ENCODE measurements around the gene PGLYRP4. TPM values are rescaled to one million over a fixed set of nuclear protein-coding genes. Genes with fewer than 3 reads are reported as not detected.

PGLYRP4 gene
- polyA plus RNA-seq, 2 of the 4 experiments (the other 2 are of a cell fraction) = not detected

GRCh38 chr1:153397051-153397923, 48.6 kb upstream of the PGLYRP4 start:
- Histone ChIP-seq H3K4me1 (no peaks in the 10 kb centered on the region), H3K9me3 (no peaks in the 10 kb centered on the region), H3K4me3 (no peak overlapping the region), H3K27ac (no peak overlapping the region), H3K4me2 (no peak overlapping the region)
- POLR2A ChIA-PET = no interaction called here
- DNase-seq (ENCODE audit: low read depth in 1 of 2, low spot score in 1 of 2) (no peak), FAIRE-seq (no peak), ATAC-seq (no peak)
- TF ChIP-seq ZFP36 (IDR thresholded peaks at IDR 0.05; ENCODE audit: borderline replicate concordance, partially characterized antibody) = no peak
- no peak for TF ChIP-seq POLR2A (IDR thresholded peaks at IDR 0.05; ENCODE audit: low read length)
- no peak for TF ChIP-seq HDAC2 (IDR thresholded peaks at IDR 0.05)
- TF ChIP-seq EHF (CRISPR knock-in tag; IDR thresholded peaks at IDR 0.05) = no peak
- TF ChIP-seq TFCP2L1 (CRISPR knock-in tag; IDR thresholded peaks at IDR 0.05) = no peak
- no peak for TF ChIP-seq TP53 (CRISPR knock-in tag; IDR thresholded peaks at IDR 0.05)
- TF ChIP-seq MYC (IDR thresholded peaks at IDR 0.05; ENCODE audit: borderline replicate concordance, low read length) = no peak
- TF ChIP-seq USF2 (IDR thresholded peaks at IDR 0.05) = no peak
- TF ChIP-seq, protein P1, sequence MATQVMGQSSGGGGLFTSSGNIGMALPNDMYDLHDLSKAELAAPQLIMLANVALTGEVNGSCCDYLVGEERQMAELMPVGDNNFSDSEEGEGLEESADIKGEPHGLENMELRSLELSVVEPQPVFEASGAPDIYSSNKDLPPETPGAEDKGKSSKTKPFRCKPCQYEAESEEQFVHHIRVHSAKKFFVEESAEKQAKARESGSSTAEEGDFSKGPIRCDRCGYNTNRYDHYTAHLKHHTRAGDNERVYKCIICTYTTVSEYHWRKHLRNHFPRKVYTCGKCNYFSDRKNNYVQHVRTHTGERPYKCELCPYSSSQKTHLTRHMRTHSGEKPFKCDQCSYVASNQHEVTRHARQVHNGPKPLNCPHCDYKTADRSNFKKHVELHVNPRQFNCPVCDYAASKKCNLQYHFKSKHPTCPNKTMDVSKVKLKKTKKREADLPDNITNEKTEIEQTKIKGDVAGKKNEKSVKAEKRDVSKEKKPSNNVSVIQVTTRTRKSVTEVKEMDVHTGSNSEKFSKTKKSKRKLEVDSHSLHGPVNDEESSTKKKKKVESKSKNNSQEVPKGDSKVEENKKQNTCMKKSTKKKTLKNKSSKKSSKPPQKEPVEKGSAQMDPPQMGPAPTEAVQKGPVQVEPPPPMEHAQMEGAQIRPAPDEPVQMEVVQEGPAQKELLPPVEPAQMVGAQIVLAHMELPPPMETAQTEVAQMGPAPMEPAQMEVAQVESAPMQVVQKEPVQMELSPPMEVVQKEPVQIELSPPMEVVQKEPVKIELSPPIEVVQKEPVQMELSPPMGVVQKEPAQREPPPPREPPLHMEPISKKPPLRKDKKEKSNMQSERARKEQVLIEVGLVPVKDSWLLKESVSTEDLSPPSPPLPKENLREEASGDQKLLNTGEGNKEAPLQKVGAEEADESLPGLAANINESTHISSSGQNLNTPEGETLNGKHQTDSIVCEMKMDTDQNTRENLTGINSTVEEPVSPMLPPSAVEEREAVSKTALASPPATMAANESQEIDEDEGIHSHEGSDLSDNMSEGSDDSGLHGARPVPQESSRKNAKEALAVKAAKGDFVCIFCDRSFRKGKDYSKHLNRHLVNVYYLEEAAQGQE (IDR thresholded peaks at IDR 0.05) = no peak
- TF ChIP-seq RNF2 (IDR thresholded peaks at IDR 0.05; ENCODE audit: borderline replicate concordance, low read depth) = no peak
- no peak for TF ChIP-seq RCOR1 (IDR thresholded peaks at IDR 0.05; ENCODE audit: low read depth, low read length)
- TF ChIP-seq CBX2 (IDR thresholded peaks at IDR 0.05; ENCODE audit: borderline replicate concordance, low read depth) = no peak
- TF ChIP-seq CEBPB (IDR thresholded peaks at IDR 0.05) = no peak
- WGBS (ENCODE audit: missing lambda C conversion rate) = 30% methylated on average over 18 of the region's 19 CpGs
- CTCF ChIA-PET = interaction anchor here (0.6 to 3.9 kb wide), 4 partner anchors 25 to 102 kb away, joined by 3 to 26 read pairs (median 3); no protein-coding TSS in a partner anchor

GRCh38 chr1:153396461-153396860, 47.8 kb upstream of the PGLYRP4 start:
- 20% methylated on average over 5 of the region's 6 CpGs for WGBS (ENCODE audit: missing lambda C conversion rate)

More at GRCh38 chr1:153396461-153396860, 47.8 kb upstream of the PGLYRP4 start:
- DNase-seq (ENCODE audit: low read depth in 1 of 2, low spot score in 1 of 2) (no peak), FAIRE-seq (no peak), ATAC-seq (no peak)
- Histone ChIP-seq H3K4me2 (no peak overlapping the region), H3K9me3 (no peaks in the 10 kb centered on the region), H3K4me3 (no peak overlapping the region), H3K4me1 (no peaks in the 10 kb centered on the region), H3K27ac (no peak overlapping the region)
- CTCF ChIA-PET = interaction anchor here (1.0 to 3.9 kb wide), 4 partner anchors 9 to 98 kb away, joined by 3 to 26 read pairs (median 4); no protein-coding TSS in a partner anchor
- POLR2A ChIA-PET = no interaction called here
- TF ChIP-seq ZC3H11A (IDR thresholded peaks at IDR 0.05) (no peak), HOXB13 (CRISPR knock-in tag; IDR thresholded peaks at IDR 0.05; ENCODE audit: low read depth) (no peak), MAX (IDR thresholded peaks at IDR 0.05) (no peak), POLR2AphosphoS2 (conservative IDR thresholded peaks at IDR 0.05; ENCODE audit: low read length) (no peak)
- TF ChIP-seq, protein P2, sequence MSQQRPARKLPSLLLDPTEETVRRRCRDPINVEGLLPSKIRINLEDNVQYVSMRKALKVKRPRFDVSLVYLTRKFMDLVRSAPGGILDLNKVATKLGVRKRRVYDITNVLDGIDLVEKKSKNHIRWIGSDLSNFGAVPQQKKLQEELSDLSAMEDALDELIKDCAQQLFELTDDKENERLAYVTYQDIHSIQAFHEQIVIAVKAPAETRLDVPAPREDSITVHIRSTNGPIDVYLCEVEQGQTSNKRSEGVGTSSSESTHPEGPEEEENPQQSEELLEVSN (IDR thresholded peaks at IDR 0.05; ENCODE audit: borderline replicate concordance, low read depth) = no peak
